ENCODE measurements around the gene APOL1.

- peak; percentile 31 to 60 for TF ChIP-seq POLR2A (IDR thresholded peaks at IDR 0.05)
- TF ChIP-seq, protein P1, sequence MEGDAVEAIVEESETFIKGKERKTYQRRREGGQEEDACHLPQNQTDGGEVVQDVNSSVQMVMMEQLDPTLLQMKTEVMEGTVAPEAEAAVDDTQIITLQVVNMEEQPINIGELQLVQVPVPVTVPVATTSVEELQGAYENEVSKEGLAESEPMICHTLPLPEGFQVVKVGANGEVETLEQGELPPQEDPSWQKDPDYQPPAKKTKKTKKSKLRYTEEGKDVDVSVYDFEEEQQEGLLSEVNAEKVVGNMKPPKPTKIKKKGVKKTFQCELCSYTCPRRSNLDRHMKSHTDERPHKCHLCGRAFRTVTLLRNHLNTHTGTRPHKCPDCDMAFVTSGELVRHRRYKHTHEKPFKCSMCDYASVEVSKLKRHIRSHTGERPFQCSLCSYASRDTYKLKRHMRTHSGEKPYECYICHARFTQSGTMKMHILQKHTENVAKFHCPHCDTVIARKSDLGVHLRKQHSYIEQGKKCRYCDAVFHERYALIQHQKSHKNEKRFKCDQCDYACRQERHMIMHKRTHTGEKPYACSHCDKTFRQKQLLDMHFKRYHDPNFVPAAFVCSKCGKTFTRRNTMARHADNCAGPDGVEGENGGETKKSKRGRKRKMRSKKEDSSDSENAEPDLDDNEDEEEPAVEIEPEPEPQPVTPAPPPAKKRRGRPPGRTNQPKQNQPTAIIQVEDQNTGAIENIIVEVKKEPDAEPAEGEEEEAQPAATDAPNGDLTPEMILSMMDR (IDR thresholded peaks at IDR 0.05 in 4 of 5, conservative IDR thresholded peaks at IDR 0.05 in 1 of 5), result no peak
Measured at GRCh38 chr22:36252754-36253522, at the start of gene APOL1.

Measured in gastrocnemius medialis (tissue), 4 donors.